K562 (cell line): ENCODE data around the gene C2. TPM values are rescaled to one million over a fixed set of nuclear protein-coding genes. Genes with fewer than 3 reads are reported as not detected.
A peak's percentile ranks its signal among the peaks of the same experiment; 100 is the strongest.

ENCODE experiments used
- CHD1 ChIP-seq: fragments of 200-600 bp; sonication (generic); IDR thresholded peaks from one replicate; pipeline ENCODE4 v1.6.1; 2012; ENCODE audit warnings: mild to moderate bottlenecking, moderate library complexity, low read length, inconsistent platforms
- ETV6 ChIP-seq, 3 experiments: fragments of 150-350 bp in 1 of 3; sonication (generic) in 1 of 3; formaldehyde crosslinking in 1 of 3; IDR thresholded peaks; 2 replicates each; pipeline versions ENCODE4 v1.6.1 to v1.8.0; 2014 to 2022; ENCODE audit warnings: borderline replicate concordance in 2 of 3, low read depth in 2 of 3, antibody characterized with exemption in 1 of 3, low read length in 1 of 3, mild to moderate bottlenecking in 1 of 3, missing genetic modification reagents in 1 of 3
- HNRNPUL1 ChIP-seq: fragments of 200-400 bp; formaldehyde crosslinking; IDR thresholded peaks from 2 replicates; pipeline ENCODE4 v1.6.1; 2017; ENCODE audit warnings: low read length
- MECOM ChIP-seq: fragments of 250-450 bp; sonication (Bioruptor Pico); IDR thresholded peaks from 2 replicates; pipeline ENCODE4 v1.8.0; 2022; ENCODE audit warnings: inconsistent platforms
- MEF2D ChIP-seq: conservative IDR thresholded peaks from 2 replicates; pipeline ENCODE4 v1.6.1; 2016; ENCODE audit warnings: low read depth, missing genetic modification characterization, missing compliant biosample characterization
- NCOA4 ChIP-seq: fragments of 450-650 bp; IDR thresholded peaks from 2 replicates; pipeline ENCODE4 v1.6.1; 2018; ENCODE audit warnings: mild to moderate bottlenecking; ENCODE audit not compliant: partially characterized antibody
- NFRKB ChIP-seq: fragments of 450-650 bp; IDR thresholded peaks from 2 replicates; pipeline ENCODE4 v1.6.1; 2016; ENCODE audit warnings: low read depth
- NR1H2 ChIP-seq: sonication (generic); formaldehyde crosslinking; IDR thresholded peaks from 2 replicates; pipeline ENCODE4 v1.4.0; 2020; ENCODE audit warnings: mild to moderate bottlenecking, missing genetic modification reagents
- POLR2A ChIP-seq: fragments of 450-650 bp; conservative IDR thresholded peaks from 2 replicates; pipeline ENCODE4 v1.6.1; 2016
- PPARD ChIP-seq: fragments of 250-450 bp; sonication (Bioruptor Pico); IDR thresholded peaks from 2 replicates; pipeline ENCODE4 v1.8.0; 2022; ENCODE audit warnings: inconsistent platforms, mild to moderate bottlenecking, moderate library complexity
- PRPF4 ChIP-seq: fragments of 200-400 bp; formaldehyde crosslinking; IDR thresholded peaks from one replicate; pipeline ENCODE4 v1.6.1; 2017; ENCODE audit warnings: low read length, low read depth, mild to moderate bottlenecking; ENCODE audit not compliant: insufficient read depth, poor library complexity, severe bottlenecking
- RAD51 ChIP-seq: fragments of 450-650 bp; IDR thresholded peaks from 2 replicates; pipeline ENCODE4 v1.7.1; 2016; ENCODE audit warnings: low read depth, mild to moderate bottlenecking, borderline replicate concordance
- RCOR1 ChIP-seq, 2 experiments: IDR thresholded peaks; 2 replicates each; pipeline ENCODE4 v1.6.1; 2012; ENCODE audit warnings: low read depth in 2 of 2, low read length in 2 of 2, borderline replicate concordance in 1 of 2, improper control_type of control experiment in 1 of 2
- RFX5 ChIP-seq: IDR thresholded peaks from 2 replicates; pipeline ENCODE4 v1.6.1; 2011; ENCODE audit warnings: low read depth, mild to moderate bottlenecking, improper control_type of control experiment, low read length
- ZFPM2 ChIP-seq: fragments of 250-450 bp; sonication (Bioruptor Pico); IDR thresholded peaks from 2 replicates; pipeline ENCODE4 v1.5.1; 2022; ENCODE audit warnings: mild to moderate bottlenecking
- ZNF408 ChIP-seq: fragments of 250-450 bp; sonication (Bioruptor Pico); IDR thresholded peaks from 2 replicates; pipeline ENCODE4 v1.4.0; 2020; ENCODE audit warnings: low read depth, mild to moderate bottlenecking, moderate library complexity
- ZNF444 ChIP-seq: fragments of 250-450 bp; sonication (Bioruptor Pico); IDR thresholded peaks from 2 replicates; pipeline ENCODE4 v1.4.0; 2020; ENCODE audit warnings: mild to moderate bottlenecking, moderate library complexity
- ZNF583 ChIP-seq: fragments of 250-450 bp; sonication (Bioruptor Pico); IDR thresholded peaks from 2 replicates; pipeline ENCODE4 v1.4.0; 2020
- ZNF75A ChIP-seq: fragments of 450-650 bp; formaldehyde crosslinking; IDR thresholded peaks from 2 replicates; pipeline ENCODE4 v1.4.0; 2020; ENCODE audit warnings: mild to moderate bottlenecking
- polyA plus RNA-seq, 8 experiments: library from polyadenylated mRNA; depleted of rRNA in 4 of 8; stranded (reverse) in 5 of 8; unstranded in 3 of 8; fragments of >200 nt; fragmentation: Nextera tagmentation in 2 of 8; fragmentation: Illumina TruSeq in 1 of 8; extraction: Ambion mirVana in 2 of 8; extraction: Trizol in 1 of 8; gene quantifications; 2 replicates each; pipeline versions ENCODE4 v1.2.1 to v1.2.3, GENCODE V29; 2011 to 2014; ENCODE audit warnings: inconsistent platforms in 1 of 8, missing spikeins in 1 of 8
- total RNA-seq, 7 experiments: library from RNA; depleted of rRNA in 6 of 7; stranded (reverse); fragments of >200 nt in 6 of 7; fragmentation: Illumina TruSeq in 2 of 7; extraction: Trizol in 2 of 7; gene quantifications; 2 replicates each; pipeline versions ENCODE4 v1.2.1 to v1.2.3, GENCODE V29; 2011 to 2021; ENCODE audit warnings: low replicate concordance in 1 of 7
- TF ChIP-seq, protein P1 (sequence below): fragments of 250-450 bp; sonication (Bioruptor Pico); IDR thresholded peaks from 2 replicates; pipeline ENCODE4 v1.5.0; 2021; ENCODE audit warnings: mild to moderate bottlenecking, moderate library complexity
- TF ChIP-seq, protein P2 (sequence below): fragments of 450-650 bp; formaldehyde crosslinking; IDR thresholded peaks from 2 replicates; pipeline ENCODE4 v1.4.0; 2022; ENCODE audit warnings: missing genetic modification characterization

The C2 gene
- total and polyA plus RNA-seq, 9 of the 15 experiments (the other 6 are each of a cell fraction or from before 2014, with no cell fraction given), result 0.05 to 1.1 (median 0.39) TPM; not detected in 1

DNA sequence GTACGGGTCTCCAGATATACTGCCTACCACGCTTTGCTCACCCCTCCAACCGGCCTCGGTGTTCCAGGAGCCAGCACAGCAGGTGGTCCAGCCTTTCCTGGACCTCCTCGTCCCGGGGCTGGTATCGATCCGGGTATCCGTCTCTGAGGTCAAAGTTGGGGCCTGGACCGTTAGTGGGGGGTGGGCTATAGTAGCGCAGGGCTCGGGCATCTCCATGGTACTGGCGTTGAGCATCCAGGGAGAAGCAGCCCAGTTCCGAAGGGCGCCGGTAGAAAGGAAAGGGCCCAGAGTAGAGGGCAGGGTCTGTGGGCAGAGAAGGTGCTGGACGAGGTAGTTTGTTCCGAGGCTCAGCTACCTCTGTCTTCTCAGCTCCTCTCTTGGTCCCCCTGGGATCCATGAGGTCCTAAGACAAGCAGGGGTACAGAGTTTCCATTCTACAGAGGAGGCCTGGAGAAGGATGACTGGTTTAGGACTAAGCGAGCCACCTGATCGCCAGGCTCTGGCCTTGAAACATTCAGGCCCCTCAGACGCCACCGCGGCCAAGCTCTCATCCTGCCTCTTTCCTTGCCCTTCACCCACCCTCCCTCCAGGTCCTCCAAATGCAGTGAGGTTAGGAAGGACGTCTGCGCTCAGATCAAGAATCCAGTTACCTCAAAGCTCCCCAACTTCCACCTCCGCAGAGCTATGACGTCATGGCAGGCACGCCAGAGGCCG is 43.9 kb downstream of the C2 start (continued):
- TF ChIP-seq MECOM (CRISPR knock-in tag) (0 out of 2 replicates have a peak, but pooled peaks have one; percentile 58), POLR2A (peak; percentile 45), RFX5 (no peak), NCOA4 (no peak), RCOR1 (IDR thresholded peaks at IDR 0.05; ENCODE audit: borderline replicate concordance in 1 of 2, low read depth in 2 of 2, low read length in 2 of 2) (peak in 1 of 2 experiments; percentile 93; a peak in 1 of 4 replicates), CHD1 (peak; percentile 31), MEF2D (peak; percentile 68; the same call in 1 of the 2 replicates), ZFPM2 (CRISPR knock-in tag) (no peak), NR1H2 (peak; percentile 18; the same call in 1 of the 2 replicates), PPARD (CRISPR knock-in tag) (peak; percentile 22; the same call in 1 of the 2 replicates), ZNF444 (CRISPR knock-in tag) (no peak; the same call in 1 of the 2 replicates), ZNF583 (peak; percentile 86), ZNF408 (peak; percentile 75; the same call in 1 of the 2 replicates), PRPF4 (no peak), ETV6 (IDR thresholded peaks at IDR 0.05; ENCODE audit: borderline replicate concordance in 1 of 2, low read depth in 2 of 2, low read length in 1 of 2) (no peak), ETV6 (CRISPR knock-in tag; IDR thresholded peaks at IDR 0.05; ENCODE audit: borderline replicate concordance) (no peak), HNRNPUL1 (no peak), NFRKB (no peak; the same call in 1 of the 2 replicates), RAD51 (peak; percentile 27; the same call in 1 of the 2 replicates), ZNF75A (CRISPR knock-in tag) (no peak)
- TF ChIP-seq, protein P1, sequence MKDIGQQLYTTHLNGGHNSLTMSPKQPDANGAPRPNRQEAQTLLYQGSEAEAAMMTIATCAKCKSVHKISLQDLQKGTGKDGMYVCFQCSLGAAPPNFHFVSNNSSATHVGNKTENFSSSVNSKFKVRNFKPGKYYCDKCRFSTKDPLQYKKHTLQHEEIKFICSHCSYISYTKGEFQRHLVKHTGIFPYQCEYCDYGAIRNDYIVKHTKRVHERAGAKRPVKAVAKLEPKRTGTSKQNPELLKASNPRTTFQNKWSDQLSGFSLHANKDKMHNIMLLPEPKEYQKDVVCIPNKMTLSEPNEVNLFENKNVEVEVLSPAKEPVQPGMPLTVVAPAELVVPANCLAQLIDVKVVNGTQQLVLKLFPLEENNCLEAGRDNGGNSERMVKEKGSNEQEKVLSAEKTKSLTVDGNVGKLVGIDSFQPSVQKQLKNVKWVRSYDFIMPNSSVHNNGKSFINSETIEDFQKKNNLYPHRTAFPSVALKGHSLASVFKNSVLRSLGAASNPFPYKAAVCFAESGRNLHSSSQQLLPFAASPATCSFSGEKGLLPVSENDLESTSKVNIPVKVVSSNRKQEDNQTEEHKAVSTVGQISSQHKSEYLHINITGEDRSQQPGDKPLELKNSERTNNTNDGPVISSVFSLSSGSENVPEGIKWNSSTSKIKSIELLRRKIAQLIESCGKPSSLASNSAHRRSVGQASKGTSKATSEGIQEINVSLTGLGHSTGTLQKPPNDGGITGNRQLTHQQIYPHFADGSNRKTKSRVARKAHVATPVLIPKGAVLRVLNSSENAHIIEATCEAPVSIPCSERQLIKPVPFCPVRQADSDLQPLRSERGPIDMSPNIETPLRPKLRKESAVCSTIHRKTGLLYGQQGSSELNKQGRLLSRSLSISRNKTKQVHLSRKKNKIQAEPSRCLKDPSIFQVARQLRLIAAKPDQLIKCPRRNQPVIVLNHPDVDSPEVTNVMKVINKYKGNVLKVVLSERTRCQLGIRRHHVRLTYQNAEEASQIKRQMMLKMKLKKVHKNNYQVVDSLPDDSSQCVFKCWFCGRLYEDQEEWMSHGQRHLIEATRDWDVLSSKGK (CRISPR knock-in tag), result 0 out of 2 replicates have a peak, but pooled peaks have one; percentile 25
- TF ChIP-seq, protein P2, sequence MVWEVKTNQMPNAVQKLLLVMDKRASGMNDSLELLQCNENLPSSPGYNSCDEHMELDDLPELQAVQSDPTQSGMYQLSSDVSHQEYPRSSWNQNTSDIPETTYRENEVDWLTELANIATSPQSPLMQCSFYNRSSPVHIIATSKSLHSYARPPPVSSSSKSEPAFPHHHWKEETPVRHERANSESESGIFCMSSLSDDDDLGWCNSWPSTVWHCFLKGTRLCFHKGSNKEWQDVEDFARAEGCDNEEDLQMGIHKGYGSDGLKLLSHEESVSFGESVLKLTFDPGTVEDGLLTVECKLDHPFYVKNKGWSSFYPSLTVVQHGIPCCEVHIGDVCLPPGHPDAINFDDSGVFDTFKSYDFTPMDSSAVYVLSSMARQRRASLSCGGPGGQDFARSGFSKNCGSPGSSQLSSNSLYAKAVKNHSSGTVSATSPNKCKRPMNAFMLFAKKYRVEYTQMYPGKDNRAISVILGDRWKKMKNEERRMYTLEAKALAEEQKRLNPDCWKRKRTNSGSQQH (CRISPR knock-in tag), result no peak
